Activated T-helper 2 cell treated with anti-CD3 and anti-CD28 coated beads, Interferon-gamma antibody, Interleukin-2, Interleukin-4, amounts not matched to agents 10 μg/mL and 5 μg/mL and 100 μg/mL, durations not matched to agents 14 hours and 24 hours and 36 hours (primary cell): ENCODE results near the gene AEBP2. TPM values are rescaled to one million over a fixed set of nuclear protein-coding genes. Genes with fewer than 3 reads are reported as not detected.
"Not testable (repeated sequence)": the region's sequence is repeated elsewhere in the genome, so short reads cannot be mapped to it uniquely, and the experiment has no call there.

Experiments used
- DNase-seq: peaks from one replicate; pipeline ENCODE4 v3.0.0; 2021; ENCODE audit warnings: low spot score
- H3K27ac Mint-ChIP-seq: one replicate; pipeline ENCODE4 v1.8.0; 2021; ENCODE audit warnings: mixed read lengths
- H3K27me3 Mint-ChIP-seq: one replicate; pipeline ENCODE4 v1.8.0; 2021; ENCODE audit warnings: low read depth, mixed read lengths
- H3K36me3 Mint-ChIP-seq: one replicate; pipeline ENCODE4 v1.8.0; 2021; ENCODE audit warnings: low read depth, mixed read lengths
- H3K4me1 Mint-ChIP-seq: one replicate; pipeline ENCODE4 v1.8.0; 2021; ENCODE audit warnings: low read depth, mixed read lengths
- H3K4me3 Mint-ChIP-seq: one replicate; pipeline ENCODE4 v1.8.0; 2021; ENCODE audit warnings: low read depth, mild to moderate bottlenecking, moderate library complexity, mixed read lengths
- H3K9me3 Mint-ChIP-seq: one replicate; pipeline ENCODE4 v1.8.0; 2021; ENCODE audit warnings: mixed read lengths
- intact Hi-C: fragments of 100-400 bp; cut with micrococcal nuclease; formaldehyde crosslinking; loops from one replicate; pipeline ENCODE4 v1.15.1; 2023
- total RNA-seq: library from RNA; stranded (reverse); gene quantifications from 2 replicates; pipeline ENCODE4 v1.2.3, GENCODE V29; 2022

AEBP2 gene, protein sequence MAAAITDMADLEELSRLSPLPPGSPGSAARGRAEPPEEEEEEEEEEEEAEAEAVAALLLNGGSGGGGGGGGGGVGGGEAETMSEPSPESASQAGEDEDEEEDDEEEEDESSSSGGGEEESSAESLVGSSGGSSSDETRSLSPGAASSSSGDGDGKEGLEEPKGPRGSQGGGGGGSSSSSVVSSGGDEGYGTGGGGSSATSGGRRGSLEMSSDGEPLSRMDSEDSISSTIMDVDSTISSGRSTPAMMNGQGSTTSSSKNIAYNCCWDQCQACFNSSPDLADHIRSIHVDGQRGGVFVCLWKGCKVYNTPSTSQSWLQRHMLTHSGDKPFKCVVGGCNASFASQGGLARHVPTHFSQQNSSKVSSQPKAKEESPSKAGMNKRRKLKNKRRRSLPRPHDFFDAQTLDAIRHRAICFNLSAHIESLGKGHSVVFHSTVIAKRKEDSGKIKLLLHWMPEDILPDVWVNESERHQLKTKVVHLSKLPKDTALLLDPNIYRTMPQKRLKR
- total RNA-seq = 64.3 and 67.6 TPM in 2 replicates

DNA sequence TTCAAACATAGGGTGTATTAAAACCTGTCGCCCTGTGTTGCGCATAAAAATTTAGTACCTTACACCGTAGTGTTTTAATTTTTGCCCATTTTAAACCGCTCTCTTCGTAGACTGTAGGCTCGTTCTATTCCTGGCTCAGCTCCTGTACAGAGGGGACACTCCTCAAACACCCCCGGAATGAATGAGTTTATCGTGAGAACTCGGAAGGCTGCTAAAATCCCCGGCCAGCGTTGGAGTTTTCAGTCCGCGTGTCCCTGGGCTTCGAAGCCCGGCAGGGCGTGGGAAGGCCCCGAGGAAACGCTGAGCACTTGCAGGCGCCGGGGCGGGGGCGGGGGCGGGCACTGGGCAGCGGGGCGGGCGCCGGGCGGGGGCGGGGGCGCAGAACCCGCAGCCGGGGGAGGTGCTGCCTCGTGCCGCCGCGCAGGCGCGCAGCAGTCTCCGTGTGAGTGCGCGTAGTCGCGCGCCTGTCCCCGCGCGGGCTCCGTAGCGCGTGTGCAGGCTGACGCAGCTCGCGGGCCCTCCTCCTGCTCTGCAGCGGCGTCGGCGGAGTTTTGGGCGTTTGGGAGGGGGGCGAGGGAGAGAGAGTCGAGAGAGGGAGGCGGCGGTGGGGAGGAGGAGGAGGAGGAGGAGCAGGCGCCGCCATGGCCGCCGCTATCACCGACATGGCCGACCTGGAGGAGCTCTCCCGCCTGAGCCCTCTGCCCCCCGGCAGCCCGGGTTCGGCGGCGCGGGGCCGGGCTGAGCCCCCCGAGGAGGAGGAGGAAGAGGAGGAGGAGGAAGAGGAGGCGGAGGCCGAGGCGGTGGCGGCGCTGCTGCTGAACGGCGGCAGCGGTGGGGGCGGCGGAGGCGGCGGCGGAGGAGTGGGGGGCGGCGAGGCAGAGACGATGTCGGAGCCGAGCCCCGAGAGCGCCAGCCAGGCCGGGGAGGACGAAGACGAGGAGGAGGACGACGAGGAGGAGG, at the start of gene AEBP2:
Gene AEBP2, plus strand, starts transcription at position 434 of the 960 bp plus-strand sequence. Its CDS starts 208 bp downstream, at position 642.
- intact Hi-C loops = loop anchor here (1.0 to 10.0 kb wide), 4 partner anchors 7 to 1275 kb away; no protein-coding TSS in a partner anchor
- Mint-ChIP-seq H3K4me3 (peak within 1 kb of the TSS; percentile 98), H3K36me3 (peaks cover 36% of the 10 kb centered on the region), H3K27ac (peak within 1 kb of the TSS; percentile 99), H3K27me3 (no peaks in the 10 kb centered on the region), H3K9me3 (no peaks in the 10 kb centered on the region), H3K4me1 (peaks cover 51% of the 10 kb centered on the region)
- DNase-seq = peak; percentile 90

DNA sequence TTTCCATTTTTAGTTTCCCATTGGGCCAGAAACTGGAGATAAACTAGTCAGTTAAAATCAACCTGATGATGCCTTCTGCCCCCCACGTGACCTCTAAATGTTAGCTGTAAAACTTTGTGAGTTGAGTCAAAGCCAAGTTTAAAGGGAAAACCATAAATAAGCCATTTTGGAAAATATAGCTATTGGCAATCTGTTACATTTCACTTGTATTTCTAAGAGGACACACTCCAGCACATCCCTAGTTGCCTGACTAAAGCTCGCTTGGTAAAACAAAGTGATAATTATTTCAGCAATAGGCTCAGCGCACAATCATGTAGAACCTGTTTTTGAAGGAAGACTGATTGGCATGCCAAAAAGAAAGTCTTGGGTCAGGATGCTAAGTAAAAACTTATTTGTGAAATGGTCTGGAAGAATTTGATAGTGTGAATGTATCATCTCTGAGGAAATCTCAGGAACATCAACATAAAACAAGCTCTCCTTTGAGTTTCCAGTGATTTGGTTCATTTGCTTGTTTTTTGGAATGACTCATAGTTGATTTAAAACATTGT, 49.2 kb upstream of the AEBP2 start:
- Mint-ChIP-seq H3K36me3 (no peaks in the 10 kb centered on the region), H3K27me3 (no peaks in the 10 kb centered on the region), H3K27ac (no peak overlapping the region), H3K4me3 (no peak overlapping the region), H3K9me3 (no peaks in the 10 kb centered on the region), H3K4me1 (no peaks in the 10 kb centered on the region)
- intact Hi-C loops = no loop called here
- DNase-seq = no peak

- H3K27me3 Mint-ChIP-seq, H3K27ac Mint-ChIP-seq, H3K36me3 Mint-ChIP-seq, H3K9me3 Mint-ChIP-seq, H3K4me1 Mint-ChIP-seq, DNase-seq, H3K4me3 Mint-ChIP-seq, intact Hi-C loops: not testable (repeated sequence)
Measured at GRCh38 chr12:19392644-19393043, 46.6 kb upstream of the AEBP2 start.

- Mint-ChIP-seq H3K9me3 (no peaks in the 10 kb centered on the region), H3K36me3 (no peaks in the 10 kb centered on the region), H3K27ac (no peak overlapping the region), H3K27me3 (no peaks in the 10 kb centered on the region), H3K4me3 (no peak overlapping the region), H3K4me1 (no peaks in the 10 kb centered on the region)
- no peak for DNase-seq
- intact Hi-C loops = no loop called here
Measured at GRCh38 chr12:19394385-19394784, 44.9 kb upstream of the AEBP2 start.

GRCh38 chr12:19397534-19397933, 41.8 kb upstream of the AEBP2 start:
- no peaks in the 10 kb centered on the region for H3K9me3 Mint-ChIP-seq
- intact Hi-C loops = no loop called here
- H3K27me3 Mint-ChIP-seq = no peaks in the 10 kb centered on the region
- H3K27ac Mint-ChIP-seq = no peak overlapping the region
- no peaks in the 10 kb centered on the region for H3K36me3 Mint-ChIP-seq
- no peak for DNase-seq
- H3K4me3 Mint-ChIP-seq = no peak overlapping the region
- no peaks in the 10 kb centered on the region for H3K4me1 Mint-ChIP-seq

GRCh38 chr12:19398376-19399363, 40.6 kb upstream of the AEBP2 start:
- Mint-ChIP-seq H3K9me3 (no peaks in the 10 kb centered on the region), H3K27me3 (no peaks in the 10 kb centered on the region), H3K27ac (no peak overlapping the region), H3K4me1 (no peaks in the 10 kb centered on the region), H3K36me3 (no peaks in the 10 kb centered on the region), H3K4me3 (no peak overlapping the region)
- intact Hi-C loops = no loop called here
- DNase-seq = no peak

- H3K36me3 Mint-ChIP-seq, H3K4me3 Mint-ChIP-seq, DNase-seq, H3K27me3 Mint-ChIP-seq, H3K4me1 Mint-ChIP-seq, H3K27ac Mint-ChIP-seq, intact Hi-C loops, H3K9me3 Mint-ChIP-seq: not testable (repeated sequence)
Measured at GRCh38 chr12:19400649-19401285, 38.5 kb upstream of the AEBP2 start.

- peaks cover 2% of the 10 kb centered on the region for H3K9me3 Mint-ChIP-seq
- intact Hi-C loops = no loop called here
- H3K27me3 Mint-ChIP-seq = no peaks in the 10 kb centered on the region
- no peak overlapping the region for H3K4me3 Mint-ChIP-seq
- no peaks in the 10 kb centered on the region for H3K36me3 Mint-ChIP-seq
- H3K4me1 Mint-ChIP-seq = no peaks in the 10 kb centered on the region
- H3K27ac Mint-ChIP-seq = no peak overlapping the region
- no peak for DNase-seq
Measured at GRCh38 chr12:19402211-19402610, 37.1 kb upstream of the AEBP2 start.

DNA sequence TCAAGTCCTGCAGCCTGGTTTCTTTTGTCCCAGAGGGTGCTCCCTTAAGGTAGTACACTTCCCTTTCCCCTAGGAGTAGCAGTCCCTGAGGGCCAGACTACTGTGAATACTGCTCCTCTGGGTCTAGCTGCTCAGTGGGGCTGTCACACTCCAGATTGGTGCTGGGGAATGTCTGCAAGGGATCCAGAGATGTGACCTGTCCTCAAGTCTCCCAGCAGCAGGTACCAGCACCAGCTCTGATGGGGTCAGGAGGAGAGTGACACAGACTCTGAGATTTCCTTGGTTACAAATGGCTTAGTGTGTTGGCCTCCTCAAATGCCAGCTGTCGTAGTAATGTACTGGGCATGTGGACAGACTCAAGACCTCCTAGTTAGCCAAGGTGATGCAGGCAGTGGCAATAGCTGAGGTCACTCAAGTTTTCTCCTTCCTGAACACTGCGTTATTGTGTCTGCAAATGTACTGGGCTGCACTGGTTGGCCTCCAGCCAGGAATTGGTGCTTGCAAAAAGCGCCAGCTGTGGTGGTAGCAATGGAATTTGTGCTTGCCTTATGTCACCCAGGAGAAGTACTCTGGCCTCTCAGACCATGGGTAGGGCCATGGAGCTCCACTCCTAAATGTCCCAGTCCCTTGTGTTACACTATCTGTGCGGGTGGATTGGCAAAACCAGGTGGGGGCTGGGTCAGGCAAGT, 36.4 kb upstream of the AEBP2 start:
- peaks cover 2% of the 10 kb centered on the region for H3K9me3 Mint-ChIP-seq
- H3K4me1 Mint-ChIP-seq = no peaks in the 10 kb centered on the region
- no peak overlapping the region for H3K4me3 Mint-ChIP-seq
- no peaks in the 10 kb centered on the region for H3K36me3 Mint-ChIP-seq
- DNase-seq = no peak
- intact Hi-C loops = no loop called here
- H3K27ac Mint-ChIP-seq = no peak overlapping the region
- no peaks in the 10 kb centered on the region for H3K27me3 Mint-ChIP-seq

- Mint-ChIP-seq H3K9me3 (peaks cover 2% of the 10 kb centered on the region), H3K36me3 (no peaks in the 10 kb centered on the region), H3K27me3 (no peaks in the 10 kb centered on the region), H3K27ac (no peak overlapping the region), H3K4me3 (no peak overlapping the region), H3K4me1 (no peaks in the 10 kb centered on the region)
- intact Hi-C loops = no loop called here
- no peak for DNase-seq
Measured at GRCh38 chr12:19404242-19404880, 34.9 kb upstream of the AEBP2 start.

DNA sequence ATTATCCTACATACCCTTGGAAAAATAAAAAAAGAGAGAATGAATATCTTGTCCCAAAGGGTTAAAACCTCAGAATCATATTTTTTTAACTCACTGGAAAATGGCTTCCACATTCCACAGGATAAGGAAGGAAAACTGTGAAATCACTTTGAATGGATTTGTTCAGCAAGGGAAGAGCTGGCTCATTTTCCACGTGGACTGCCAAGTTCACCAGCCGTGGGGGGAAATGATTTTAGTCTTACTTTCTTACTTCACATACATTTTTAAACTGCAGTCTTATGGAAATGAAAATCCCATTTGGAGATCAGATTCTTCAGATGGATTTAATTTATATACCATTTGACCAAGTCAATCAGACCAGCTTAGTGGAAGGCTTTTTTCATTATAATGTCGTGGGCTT, 29.9 kb upstream of the AEBP2 start:
- Mint-ChIP-seq H3K9me3 (no peaks in the 10 kb centered on the region), H3K27me3 (peaks cover 5% of the 10 kb centered on the region), H3K27ac (no peak overlapping the region), H3K4me1 (no peaks in the 10 kb centered on the region), H3K36me3 (no peaks in the 10 kb centered on the region), H3K4me3 (no peak overlapping the region)
- intact Hi-C loops = no loop called here
- DNase-seq = no peak
